HG03045 (cell line): ENCODE results near the gene SERBP1.
"Not testable (repeated sequence)": the region's sequence is repeated elsewhere in the genome, so short reads cannot be mapped to it uniquely, and the experiment has no call there.

Experiments
- ATAC-seq: cut with Tn5 transposase; IDR thresholded peaks from one replicate; pipeline ENCODE4 v1.9.1; 2021; ENCODE audit warnings: mild to moderate bottlenecking, moderate library complexity; ENCODE audit not compliant: unreplicated experiment

The SERBP1 gene

DNA sequence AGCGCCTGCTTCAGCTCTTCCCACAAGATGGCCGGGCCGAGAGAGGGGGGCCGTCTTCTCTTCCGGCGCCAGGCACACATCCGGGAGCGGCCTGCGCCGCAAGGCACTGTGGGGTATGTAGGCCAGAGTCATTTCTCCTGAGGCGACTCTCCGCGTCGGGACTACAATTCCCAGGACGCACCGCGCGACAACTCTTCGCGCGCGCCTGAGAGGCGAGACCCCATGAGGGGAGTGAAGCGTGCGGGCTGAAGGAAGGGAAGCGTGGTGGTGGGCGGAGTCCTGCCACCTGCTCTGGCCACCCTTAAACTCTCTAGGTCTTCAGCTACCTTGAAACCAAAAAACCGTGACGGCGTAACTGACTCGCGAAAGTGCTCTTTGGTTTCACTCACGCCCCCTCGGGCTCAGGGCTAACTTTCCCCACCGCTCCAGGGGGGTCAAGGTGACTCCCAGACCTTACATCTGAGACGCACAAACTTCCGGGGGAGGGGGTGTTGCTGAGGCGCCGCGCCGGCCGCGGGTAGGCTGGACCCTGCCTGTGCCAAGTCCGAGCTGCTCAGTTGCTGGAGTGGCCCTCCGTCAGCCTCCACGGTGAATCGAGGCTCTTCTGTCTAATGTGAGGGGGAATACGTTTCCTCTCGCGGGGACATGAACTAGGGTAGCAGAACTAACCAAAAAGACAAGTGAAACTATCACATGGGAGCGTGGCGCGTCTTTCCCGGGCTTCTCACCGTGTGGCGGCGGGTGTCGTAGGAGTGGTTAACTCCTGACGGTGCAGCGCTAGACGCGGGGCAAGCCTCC, at the start of gene SERBP1:
TSS of gene SERBP1 (minus strand) at position 45 of the 798 bp plus-strand sequence. CDS start 102 bp downstream, outside the sequence.
- peak; percentile 89 for ATAC-seq

DNA sequence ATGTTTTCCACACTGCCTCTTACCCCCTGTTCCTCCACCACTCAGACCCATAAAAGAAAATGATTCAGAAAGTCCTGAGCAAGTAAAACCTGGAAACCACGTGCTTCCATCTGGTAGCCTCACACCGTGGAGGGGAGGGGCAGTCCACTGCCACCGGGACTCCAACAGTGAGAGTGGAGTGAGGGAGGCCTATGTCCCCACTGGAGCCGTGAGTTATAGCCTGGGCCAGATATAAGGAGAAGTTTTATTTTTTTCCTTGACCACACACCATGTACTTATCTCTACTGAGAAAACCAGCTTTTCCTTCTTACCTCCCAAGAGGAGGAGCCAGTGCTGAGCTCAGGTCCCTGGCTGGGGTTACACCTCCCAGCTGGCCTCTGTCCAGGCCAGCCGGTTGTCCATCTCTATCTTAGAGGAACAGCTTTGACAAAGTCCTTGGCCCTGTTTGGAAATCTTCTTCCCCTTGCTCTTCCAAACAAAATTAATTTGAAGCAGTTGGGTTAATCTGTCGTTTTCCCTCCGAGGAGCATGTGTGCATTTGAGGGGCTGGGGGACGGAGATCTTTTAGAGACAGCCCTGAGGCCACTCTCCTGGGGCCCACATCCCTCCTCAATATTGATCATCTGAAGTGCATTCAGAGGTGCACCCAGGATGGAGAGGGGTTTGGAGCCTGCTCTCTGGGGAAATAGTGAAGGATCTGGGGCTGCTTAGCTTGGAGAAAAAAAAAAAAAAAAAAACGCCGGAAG, 49.1 kb upstream of the SERBP1 start:
- ATAC-seq: no peak

GRCh38 chr1:67476906-67477305, 46.7 kb upstream of the SERBP1 start:
- ATAC-seq: no peak

GRCh38 chr1:67476006-67476482, 45.8 kb upstream of the SERBP1 start:
- no peak for ATAC-seq

GRCh38 chr1:67472056-67472455, 41.9 kb upstream of the SERBP1 start:
- no peak for ATAC-seq

DNA sequence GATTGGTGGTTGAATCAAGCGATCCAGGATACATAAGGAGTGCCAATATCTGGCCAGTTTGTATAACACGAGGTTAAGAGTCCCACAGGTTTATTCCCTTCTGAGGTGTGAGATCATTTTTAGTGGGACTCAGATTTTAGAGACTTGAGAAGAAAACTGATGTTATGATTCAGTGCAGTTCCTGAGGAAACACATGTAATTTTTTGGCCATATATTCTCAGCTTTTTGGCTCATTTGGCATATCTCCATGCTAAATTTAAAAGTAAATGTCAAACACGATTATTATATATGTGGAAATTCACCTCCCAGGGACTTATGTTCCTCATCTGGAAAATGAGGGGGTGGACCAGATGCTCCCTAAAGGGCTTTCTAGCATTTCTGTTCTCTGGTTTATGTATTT, 39.2 kb upstream of the SERBP1 start:
- no peak for ATAC-seq

- ATAC-seq: no peak
These were observed 38.0 kb upstream of the SERBP1 start for GRCh38 chr1:67468066-67468718.

- ATAC-seq: no peak
These were observed 35.2 kb upstream of the SERBP1 start for GRCh38 chr1:67465375-67465774.

DNA sequence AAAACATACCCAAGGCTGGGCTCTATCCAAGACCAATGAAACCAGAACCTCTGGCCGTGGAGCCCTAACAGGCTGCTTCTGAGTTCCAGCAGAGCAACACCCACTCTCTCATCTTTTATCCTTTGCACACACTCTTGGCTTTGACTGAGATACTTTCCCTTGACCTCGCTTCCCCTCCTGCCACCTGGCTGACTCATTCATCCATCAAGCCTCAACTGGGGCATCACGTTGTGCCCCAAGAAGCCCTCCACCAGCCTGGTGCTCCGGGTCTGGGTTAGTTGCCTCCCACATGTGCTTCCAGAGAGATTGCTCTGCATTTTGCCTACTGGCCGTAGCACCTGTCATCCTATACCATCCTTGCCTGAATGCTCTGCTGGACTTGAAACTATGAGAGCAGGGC, 34.5 kb upstream of the SERBP1 start:
- no peak for ATAC-seq

GRCh38 chr1:67464058-67464457, 33.9 kb upstream of the SERBP1 start:
- no peak for ATAC-seq

DNA sequence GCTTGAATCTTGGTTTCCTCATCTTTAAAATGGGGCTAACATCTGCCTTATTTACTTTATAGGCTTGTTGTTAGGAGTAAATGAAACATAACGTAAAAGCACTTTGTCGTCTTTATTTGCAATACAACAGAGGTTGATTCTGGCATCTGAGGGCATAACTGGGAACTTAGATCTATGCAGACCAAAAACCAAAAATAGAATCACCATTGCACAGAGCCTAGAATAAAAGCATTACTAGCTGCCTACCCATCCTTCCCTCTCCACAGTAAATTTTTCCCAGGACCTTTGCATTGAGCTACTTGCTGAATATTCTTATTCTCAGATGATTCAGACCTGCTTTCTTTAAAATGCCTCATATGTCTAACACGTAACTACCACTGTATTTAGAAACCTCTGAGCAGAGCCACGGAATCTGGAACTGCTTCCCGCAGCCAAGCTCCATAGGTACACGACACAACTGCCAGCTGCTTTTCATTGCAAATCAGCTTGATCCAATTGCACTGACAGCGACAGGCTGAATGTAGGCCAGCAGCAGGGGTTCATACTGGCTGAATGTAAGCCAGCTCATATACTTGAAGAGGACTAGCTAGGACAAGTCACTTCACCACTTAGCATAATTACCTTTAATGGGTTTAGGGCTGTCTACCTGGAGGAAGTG, 33.2 kb upstream of the SERBP1 start:
- ATAC-seq: no peak

DNA sequence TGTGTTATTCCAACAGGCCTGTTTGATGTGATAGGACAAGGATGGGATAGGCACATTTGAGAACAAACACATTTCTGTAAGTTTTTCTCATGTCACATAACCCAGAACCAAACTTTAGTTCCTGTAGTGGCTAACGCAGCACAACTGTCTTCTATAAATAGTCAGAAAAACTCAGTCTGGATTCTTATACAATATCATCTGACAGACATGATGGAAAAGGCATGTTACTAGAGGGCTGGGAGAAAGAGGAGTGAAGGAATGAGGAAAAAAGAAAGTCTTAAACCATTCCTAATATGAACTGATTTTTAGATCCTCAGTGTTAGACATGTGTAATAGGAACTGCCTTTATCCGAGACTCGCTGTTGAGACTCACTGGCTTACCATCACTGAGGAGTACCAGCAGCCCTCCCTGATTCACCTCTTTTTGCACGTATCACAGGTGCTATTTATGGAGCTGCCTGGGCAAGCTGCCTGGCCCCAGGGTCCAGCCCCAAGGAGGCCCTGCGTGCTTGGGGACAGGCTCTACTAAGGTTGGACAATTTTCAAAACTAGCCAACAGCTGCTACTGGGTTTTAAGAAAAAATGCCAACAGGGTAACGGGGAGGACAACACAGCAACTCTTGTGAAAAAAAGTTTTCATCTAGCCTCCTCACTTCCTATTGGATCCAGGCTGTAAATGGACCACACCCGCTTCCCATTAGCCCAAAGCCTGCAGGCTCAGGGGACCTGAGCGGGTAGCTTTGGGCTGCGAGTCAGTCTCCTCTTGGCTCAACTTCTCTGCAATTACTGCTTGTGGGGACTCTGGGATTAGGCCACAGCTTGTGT, 30.7 kb upstream of the SERBP1 start:
- ATAC-seq: no peak

- ATAC-seq: no peak
These were observed 28.9 kb upstream of the SERBP1 start for GRCh38 chr1:67459068-67459467.

DNA sequence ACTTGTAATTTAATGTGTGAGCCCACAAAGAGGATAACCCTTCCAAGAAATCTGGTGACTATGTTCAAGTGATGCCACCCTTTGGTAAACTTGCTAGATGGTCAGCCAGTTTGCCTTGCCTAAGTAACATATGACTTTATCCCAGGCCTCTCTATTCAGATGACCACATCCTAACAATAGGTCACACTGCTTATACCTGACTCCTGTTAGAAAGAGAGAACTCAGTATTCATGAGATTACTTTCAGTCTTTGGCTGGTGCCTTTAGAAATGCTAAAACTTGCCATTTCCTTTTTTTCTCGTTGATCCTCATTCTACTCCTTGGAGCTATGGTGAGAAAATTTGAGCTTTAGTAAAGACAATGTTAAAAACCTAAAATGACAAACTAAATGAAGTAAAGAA, 28.5 kb upstream of the SERBP1 start:
- ATAC-seq: no peak

- ATAC-seq: no peak
These were observed 27.0 kb upstream of the SERBP1 start for GRCh38 chr1:67457247-67457646.

- ATAC-seq: no peak
These were observed 21.6 kb upstream of the SERBP1 start for GRCh38 chr1:67451815-67452214.

- ATAC-seq: no peak
These were observed 21.2 kb upstream of the SERBP1 start for GRCh38 chr1:67451356-67451755.

DNA sequence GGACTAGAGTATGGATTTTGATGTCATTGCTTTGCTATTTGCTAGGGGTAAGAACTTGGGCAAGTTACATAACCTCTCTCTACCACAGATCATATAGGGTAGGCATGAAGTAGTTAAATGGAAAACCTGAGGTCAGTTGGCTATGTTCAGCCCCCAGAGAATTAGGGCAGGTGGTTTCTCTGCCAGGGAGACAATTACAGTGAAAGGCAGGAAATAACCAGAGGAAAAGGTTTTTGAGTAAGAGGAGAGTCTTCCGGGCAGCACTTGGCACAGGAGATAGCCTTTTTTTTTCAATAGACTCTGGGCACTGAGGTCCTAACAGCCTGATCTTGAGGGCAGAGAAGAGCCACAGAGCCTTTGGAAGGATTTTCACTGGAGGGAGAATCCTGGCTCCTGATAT, 16.7 kb upstream of the SERBP1 start:
- ATAC-seq: no peak

DNA sequence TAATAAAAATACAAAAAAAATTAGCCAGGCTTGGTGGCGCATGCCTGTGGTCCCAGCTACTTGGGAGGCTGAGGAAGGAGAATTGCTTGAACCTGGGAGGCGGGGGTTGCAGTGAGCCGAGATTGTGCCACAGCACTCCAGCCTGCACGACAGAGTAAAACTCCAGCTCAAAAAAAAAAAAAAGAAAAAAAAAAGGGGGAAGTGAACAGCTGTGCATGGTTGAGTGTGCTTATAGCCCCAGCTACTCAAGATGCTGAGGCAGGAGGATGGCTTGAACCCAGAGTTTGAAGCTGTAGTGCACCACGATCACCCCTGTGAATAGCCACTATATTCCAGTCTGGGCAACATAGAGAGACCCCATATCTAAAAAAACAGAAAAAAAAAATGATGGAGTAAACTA, 15.8 kb upstream of the SERBP1 start:
- not testable (repeated sequence) for ATAC-seq

- ATAC-seq: peak; percentile 23
These were observed 11.6 kb upstream of the SERBP1 start for GRCh38 chr1:67441739-67442281.
